Gastroesophageal sphincter (tissue), 3 donors: Measurements from ENCODE around the gene MYORG.

Experiments
- EP300 ChIP-seq: sonication (generic); formaldehyde crosslinking; IDR thresholded peaks from one replicate; pipeline ENCODE4 v1.6.1; 2017; ENCODE audit warnings: antibody characterized with exemption, mild to moderate bottlenecking
- POLR2A ChIP-seq, 2 donors: fragments of 450-650 bp; IDR thresholded peaks; one replicate each; pipeline ENCODE4 v1.6.1; 2017; ENCODE audit warnings: antibody characterized with exemption in 2 of 2, mild to moderate bottlenecking in 2 of 2, moderate library complexity in 1 of 2
- POLR2AphosphoS5 ChIP-seq: sonication (generic); formaldehyde crosslinking; IDR thresholded peaks from one replicate; pipeline ENCODE4 v1.6.1; 2017; ENCODE audit warnings: antibody characterized with exemption
- TF ChIP-seq, protein P1 (sequence below), 4 experiments: fragments of 200-600 bp in 2 of 4; fragments of 450-650 bp in 2 of 4; sonication (generic) in 1 of 4; IDR thresholded peaks; one replicate each; pipeline ENCODE4 v1.5.1; 2017 to 2019; ENCODE audit warnings: antibody characterized with exemption in 4 of 4, mild to moderate bottlenecking in 2 of 4, moderate library complexity in 2 of 4

DNA sequence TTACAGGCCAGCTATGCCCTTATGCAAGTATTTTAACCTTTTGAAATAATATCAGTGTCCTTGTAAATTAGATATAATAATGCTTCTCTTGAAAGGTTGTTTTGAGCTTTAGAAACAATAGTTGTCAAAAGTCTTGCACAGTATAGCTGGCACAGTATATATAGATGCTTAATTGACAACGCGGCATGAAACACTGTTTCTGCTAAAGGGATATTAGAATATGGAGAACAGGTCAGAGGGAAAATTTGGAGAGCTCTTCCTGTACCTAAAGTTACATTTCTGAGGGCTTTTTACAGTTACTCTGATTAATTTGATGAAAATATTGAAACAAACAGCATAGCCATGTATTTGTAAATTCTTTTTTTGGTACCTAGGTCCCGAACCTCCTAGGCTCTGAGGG, 42.9 kb downstream of the MYORG start:
- TF ChIP-seq, protein P1, sequence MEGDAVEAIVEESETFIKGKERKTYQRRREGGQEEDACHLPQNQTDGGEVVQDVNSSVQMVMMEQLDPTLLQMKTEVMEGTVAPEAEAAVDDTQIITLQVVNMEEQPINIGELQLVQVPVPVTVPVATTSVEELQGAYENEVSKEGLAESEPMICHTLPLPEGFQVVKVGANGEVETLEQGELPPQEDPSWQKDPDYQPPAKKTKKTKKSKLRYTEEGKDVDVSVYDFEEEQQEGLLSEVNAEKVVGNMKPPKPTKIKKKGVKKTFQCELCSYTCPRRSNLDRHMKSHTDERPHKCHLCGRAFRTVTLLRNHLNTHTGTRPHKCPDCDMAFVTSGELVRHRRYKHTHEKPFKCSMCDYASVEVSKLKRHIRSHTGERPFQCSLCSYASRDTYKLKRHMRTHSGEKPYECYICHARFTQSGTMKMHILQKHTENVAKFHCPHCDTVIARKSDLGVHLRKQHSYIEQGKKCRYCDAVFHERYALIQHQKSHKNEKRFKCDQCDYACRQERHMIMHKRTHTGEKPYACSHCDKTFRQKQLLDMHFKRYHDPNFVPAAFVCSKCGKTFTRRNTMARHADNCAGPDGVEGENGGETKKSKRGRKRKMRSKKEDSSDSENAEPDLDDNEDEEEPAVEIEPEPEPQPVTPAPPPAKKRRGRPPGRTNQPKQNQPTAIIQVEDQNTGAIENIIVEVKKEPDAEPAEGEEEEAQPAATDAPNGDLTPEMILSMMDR (IDR thresholded peaks at IDR 0.05): no peak
- TF ChIP-seq POLR2A (IDR thresholded peaks at IDR 0.05): no peak
- no peak for TF ChIP-seq EP300
- no peak for TF ChIP-seq POLR2AphosphoS5
